Esophagus muscularis mucosa (tissue), 4 donors: ENCODE measurements around the gene COL6A1. TPM values are rescaled to one million over a fixed set of nuclear protein-coding genes. Genes with fewer than 3 reads are reported as not detected.

ENCODE experiments used
- DNase-seq: peaks from one replicate; pipeline ENCODE4 v3.0.0-alpha.2; 2017; ENCODE audit errors: extremely low spot score
- H3K27ac ChIP-seq, 4 donors: fragments of 200-600 bp; sonication (generic); replicated peaks in 1 of 4; 1 replicate in 3 of 4; 2 replicates in 1 of 4; pipeline ENCODE4 v1.5.1; 2016 to 2019; ENCODE audit warnings: mild to moderate bottlenecking in 1 of 4
- H3K27me3 ChIP-seq, 4 donors: fragments of 200-600 bp; sonication (generic); one replicate each; pipeline versions ENCODE4 v1.5.1 to v1.6.0; 2016 to 2019
- H3K36me3 ChIP-seq, 4 donors: fragments of 200-600 bp; sonication (generic); one replicate each; pipeline ENCODE4 v1.5.1; 2016 to 2019
- H3K4me1 ChIP-seq, 4 donors: fragments of 200-600 bp; sonication (generic); one replicate each; pipeline ENCODE4 v1.5.1; 2016 to 2019
- H3K4me3 ChIP-seq, 4 donors: fragments of 200-600 bp; sonication (generic); 1 replicate in 2 of 4; 2 replicates in 2 of 4; pipeline ENCODE4 v1.5.1; 2016 to 2019; ENCODE audit warnings: mild to moderate bottlenecking in 4 of 4, moderate library complexity in 1 of 4
- H3K9me3 ChIP-seq, 4 donors: fragments of 200-600 bp; sonication (generic); 1 replicate in 3 of 4; 2 replicates in 1 of 4; pipeline ENCODE4 v1.5.1; 2016 to 2019
- CTCF ChIP-seq, 3 experiments: fragments of 200-600 bp in 2 of 3; fragments of 450-650 bp in 1 of 3; sonication (generic) in 2 of 3; IDR thresholded peaks; one replicate each; pipeline ENCODE4 v1.5.1; 2017 to 2019; ENCODE audit warnings: antibody characterized with exemption in 3 of 3, mild to moderate bottlenecking in 2 of 3, moderate library complexity in 1 of 3
- EP300 ChIP-seq: sonication (generic); formaldehyde crosslinking; IDR thresholded peaks from one replicate; pipeline ENCODE4 v1.6.1; 2017; ENCODE audit warnings: antibody characterized with exemption
- POLR2A ChIP-seq: fragments of 450-650 bp; IDR thresholded peaks from one replicate; pipeline ENCODE4 v1.6.1; 2017; ENCODE audit warnings: antibody characterized with exemption, moderate library complexity, mild to moderate bottlenecking, low read depth
- POLR2AphosphoS5 ChIP-seq, 2 donors: sonication (generic); formaldehyde crosslinking; IDR thresholded peaks; one replicate each; pipeline ENCODE4 v1.6.1; 2017; ENCODE audit warnings: antibody characterized with exemption in 2 of 2
- WGBS: methylation state at CpG from one replicate; pipeline ENCODE4 v1.1.5; 2018; 5-methylcytosine and 5-hydroxymethylcytosine counted together
- intact Hi-C: fragments of 100-400 bp; cut with DNase I; formaldehyde crosslinking; loops from one replicate; pipeline ENCODE4 v1.15.1; 2023
- total RNA-seq, 4 donors: library from RNA; depleted of rRNA; stranded (reverse); fragments of >200 nt; gene quantifications; one replicate each; pipeline versions ENCODE4 v1.1.0 to v1.2.1, GENCODE V29; 2016

Gene COL6A1
- total RNA-seq, 4 donors from 2014 or later = 646 to 1,432 (median 1,078) TPM

GRCh38 chr21:46038871-46039397, 57.4 kb downstream of the COL6A1 start:
- TF ChIP-seq EP300 (no peak), POLR2A (no peak), CTCF (IDR thresholded peaks at IDR 0.05) (no peak), POLR2AphosphoS5 (IDR thresholded peaks at IDR 0.05) (no peak)
- H3K4me1 ChIP-seq = peaks cover 9 to 31% (median 22%) of the 10 kb centered on the region in 4 donors
- H3K36me3 ChIP-seq = no peaks in the 10 kb centered on the region
- intact Hi-C loops = no loop called here
- H3K4me3 ChIP-seq = no peak overlapping the region
- no peaks in the 10 kb centered on the region for H3K27me3 ChIP-seq
- 82% methylated on average over 18 of the region's 23 CpGs for WGBS
- no peaks in the 10 kb centered on the region for H3K9me3 ChIP-seq
- H3K27ac ChIP-seq = peak overlapping the region; percentile 27 to 44 (median 35)
- DNase-seq = peak; percentile 91

- H3K4me1 ChIP-seq = peaks cover 9 to 29% (median 21%) of the 10 kb centered on the region in 4 donors
- no peak overlapping the region for H3K27ac ChIP-seq
- H3K4me3 ChIP-seq = no peak overlapping the region
- H3K36me3 ChIP-seq = no peaks in the 10 kb centered on the region
- WGBS = 94% methylated on average over 26 of the region's 31 CpGs
- H3K9me3 ChIP-seq = no peaks in the 10 kb centered on the region
- DNase-seq = no peak
- no peaks in the 10 kb centered on the region for H3K27me3 ChIP-seq
- TF ChIP-seq CTCF (IDR thresholded peaks at IDR 0.05) (no peak), EP300 (no peak), POLR2A (no peak)
- intact Hi-C loops = no loop called here
Observed at GRCh38 chr21:46039891-46040660, 58.5 kb downstream of the COL6A1 start.

- no peak overlapping the region for H3K27ac ChIP-seq
- no peaks in the 10 kb centered on the region for H3K36me3 ChIP-seq
- intact Hi-C loops = no loop called here
- WGBS = 91% methylated on average over 10 of the region's 10 CpGs
- no peaks in the 10 kb centered on the region for H3K27me3 ChIP-seq
- TF ChIP-seq POLR2A (no peak), POLR2AphosphoS5 (IDR thresholded peaks at IDR 0.05) (no peak), EP300 (no peak), CTCF (IDR thresholded peaks at IDR 0.05) (no peak)
- H3K4me3 ChIP-seq = no peak overlapping the region
- peaks cover 7 to 24% (median 17%) of the 10 kb centered on the region in 4 donors for H3K4me1 ChIP-seq
- no peak for DNase-seq
- H3K9me3 ChIP-seq = no peaks in the 10 kb centered on the region
Observed at GRCh38 chr21:46040707-46041106, 59.1 kb downstream of the COL6A1 start.

GRCh38 chr21:46041183-46041582, 59.6 kb downstream of the COL6A1 start:
- peaks cover 3 to 19% (median 12%) of the 10 kb centered on the region in 4 donors for H3K4me1 ChIP-seq
- no peak overlapping the region for H3K4me3 ChIP-seq
- no peaks in the 10 kb centered on the region for H3K9me3 ChIP-seq
- no peaks in the 10 kb centered on the region for H3K27me3 ChIP-seq
- DNase-seq = no peak
- no peaks in the 10 kb centered on the region for H3K36me3 ChIP-seq
- TF ChIP-seq POLR2AphosphoS5 (IDR thresholded peaks at IDR 0.05) (no peak), POLR2A (no peak), CTCF (IDR thresholded peaks at IDR 0.05) (no peak), EP300 (no peak)
- 89% methylated on average over 9 of the region's 10 CpGs for WGBS
- H3K27ac ChIP-seq = no peak overlapping the region
- intact Hi-C loops = no loop called here
